DOHH2 (cell line): ENCODE data around the gene SNX24.

Source experiments
- CTCF ChIP-seq: fragments of 200-600 bp; sonication (generic); IDR thresholded peaks from one replicate; pipeline ENCODE4 v1.5.1; 2014; ENCODE audit warnings: antibody characterized with exemption, mild to moderate bottlenecking, low read depth, low read length; ENCODE audit not compliant: poor library complexity, severe bottlenecking
- EZH2phosphoT487 ChIP-seq: fragments of 200-600 bp; sonication (generic); IDR thresholded peaks from 2 replicates; pipeline ENCODE4 v1.6.1; 2017; ENCODE audit warnings: borderline replicate concordance, mild to moderate bottlenecking, antibody characterized with exemption, low read length, moderate library complexity, mixed read lengths

- no peak for TF ChIP-seq CTCF
- no peak for TF ChIP-seq EZH2phosphoT487
These were observed 121.7 kb downstream of the SNX24 start for GRCh38 chr5:122967085-122967484.
